Brain microvascular endothelial cell (primary cell): ENCODE results near the gene TRPC4AP.
"Not testable (repeated sequence)": the region's sequence is repeated elsewhere in the genome, so short reads cannot be mapped to it uniquely, and the experiment has no call there.

Source experiments
- DNase-seq: peaks from one replicate; pipeline ENCODE4 v3.0.0-alpha.2; 2020
- H3K27ac ChIP-seq: fragments of 250-450 bp; sonication (Bioruptor Pico); 2 replicates; pipeline ENCODE4 v1.5.1; 2020; ENCODE audit warnings: mild to moderate bottlenecking, moderate library complexity
- H3K27me3 ChIP-seq: fragments of 250-450 bp; sonication (Bioruptor Pico); replicated peaks from 2 replicates; pipeline ENCODE4 v1.5.1; 2020; ENCODE audit warnings: mild to moderate bottlenecking
- H3K36me3 ChIP-seq: fragments of 250-450 bp; sonication (Bioruptor Pico); replicated peaks from 2 replicates; pipeline ENCODE4 v1.5.1; 2020; ENCODE audit warnings: mild to moderate bottlenecking
- H3K4me3 ChIP-seq: 2 replicates; pipeline ENCODE4 v1.5.1; 2011; ENCODE audit warnings: low read depth, mild to moderate bottlenecking, control low read depth, low read length, moderate library complexity
- CTCF ChIP-seq: IDR thresholded peaks from 2 replicates; pipeline ENCODE4 v1.5.1; 2011; ENCODE audit warnings: low read depth, mild to moderate bottlenecking, moderate library complexity, low read length, control low read depth, inconsistent platforms; ENCODE audit errors: missing control alignments
- in situ Hi-C: cut with HindIII; loops from 2 replicates; pipeline ENCODE4 v1.10.0; 2017; ENCODE audit warnings: low sequenced_read_pairs, low pct_ligation_motif_present

TRPC4AP gene

GRCh38 chr20:35059110-35059509, 33.5 kb downstream of the TRPC4AP start:
- Histone ChIP-seq H3K4me3 (no peak overlapping the region), H3K27me3 (no peaks in the 10 kb centered on the region), H3K36me3 (peaks cover 17% of the 10 kb centered on the region), H3K27ac (no peak overlapping the region)
- in situ Hi-C loops = no loop called here
- no peak for TF ChIP-seq CTCF
- DNase-seq = no peak

- in situ Hi-C loops = no loop called here
- Histone ChIP-seq H3K4me3 (no peak overlapping the region), H3K36me3 (peaks cover 11% of the 10 kb centered on the region), H3K27me3 (no peaks in the 10 kb centered on the region), H3K27ac (no peak overlapping the region)
- no peak for TF ChIP-seq CTCF
- no peak for DNase-seq
These were observed 36.9 kb downstream of the TRPC4AP start for GRCh38 chr20:35055445-35056276.

GRCh38 chr20:35054814-35055213, 37.8 kb downstream of the TRPC4AP start:
- no peak for DNase-seq
- H3K36me3 ChIP-seq = peaks cover 16% of the 10 kb centered on the region

GRCh38 chr20:35052616-35053015, 40.0 kb downstream of the TRPC4AP start:
- H3K4me3 ChIP-seq, H3K27me3 ChIP-seq, in situ Hi-C loops, H3K27ac ChIP-seq: not testable (repeated sequence)
- peaks cover 34% of the 10 kb centered on the region for H3K36me3 ChIP-seq
- DNase-seq = peak; percentile 49

More at GRCh38 chr20:35054814-35055213, 37.8 kb downstream of the TRPC4AP start:
- no peak for TF ChIP-seq CTCF
- in situ Hi-C loops = no loop called here
- Histone ChIP-seq H3K4me3 (no peak overlapping the region), H3K27ac (no peak overlapping the region), H3K27me3 (no peaks in the 10 kb centered on the region)

- H3K27ac ChIP-seq = no peak overlapping the region
- in situ Hi-C loops = no loop called here
- no peaks in the 10 kb centered on the region for H3K27me3 ChIP-seq
- TF ChIP-seq CTCF = peak; percentile 11
- peaks cover 34% of the 10 kb centered on the region for H3K36me3 ChIP-seq
- no peak overlapping the region for H3K4me3 ChIP-seq
- DNase-seq = no peak
These were observed 42.7 kb downstream of the TRPC4AP start for GRCh38 chr20:35049776-35050352.

- in situ Hi-C loops = no loop called here
- Histone ChIP-seq H3K36me3 (peaks cover 37% of the 10 kb centered on the region), H3K27me3 (no peaks in the 10 kb centered on the region), H3K27ac (no peak overlapping the region), H3K4me3 (no peak overlapping the region)
- TF ChIP-seq CTCF = no peak
- no peak for DNase-seq
These were observed 43.9 kb downstream of the TRPC4AP start for GRCh38 chr20:35048739-35049138.
